SK-N-SH treated with all-trans-retinoic acid at 6 μM for 48 hours (cell line): ENCODE results near the gene ZNF546.

Source experiments
- CSDC2 ChIP-seq: fragments of 250-450 bp; sonication (Bioruptor Pico); IDR thresholded peaks from 2 replicates; pipeline ENCODE4 v1.5.0; 2020; ENCODE audit warnings: mild to moderate bottlenecking, moderate library complexity
- ESRRG ChIP-seq: fragments of 250-450 bp; sonication (Bioruptor Pico); IDR thresholded peaks from 2 replicates; pipeline ENCODE4 v1.6.1; 2021; ENCODE audit warnings: mild to moderate bottlenecking
- GLIS3 ChIP-seq: fragments of 250-450 bp; sonication (Bioruptor Pico); IDR thresholded peaks from 2 replicates; pipeline ENCODE4 v1.5.0; 2020; ENCODE audit warnings: mild to moderate bottlenecking, moderate library complexity
- PATZ1 ChIP-seq: fragments of 250-450 bp; sonication (Bioruptor Pico); IDR thresholded peaks from 2 replicates; pipeline ENCODE4 v1.8.0; 2020; ENCODE audit warnings: mild to moderate bottlenecking, moderate library complexity, borderline replicate concordance
- POU6F1 ChIP-seq: fragments of 250-450 bp; sonication (Bioruptor Pico); IDR thresholded peaks from 2 replicates; pipeline ENCODE4 v1.8.0; 2021; ENCODE audit warnings: low read depth, mild to moderate bottlenecking, moderate library complexity, borderline replicate concordance
- ZFP30 ChIP-seq: fragments of 450-650 bp; formaldehyde crosslinking; IDR thresholded peaks from 2 replicates; pipeline ENCODE4 v1.5.0; 2022; ENCODE audit warnings: mild to moderate bottlenecking, moderate library complexity
- ZNF70 ChIP-seq: fragments of 450-650 bp; formaldehyde crosslinking; IDR thresholded peaks from 2 replicates; pipeline ENCODE4 v1.5.0; 2020; ENCODE audit warnings: mild to moderate bottlenecking, moderate library complexity

- no peak for TF ChIP-seq GLIS3 (CRISPR knock-in tag)
- TF ChIP-seq ESRRG (CRISPR knock-in tag), result no peak
- TF ChIP-seq POU6F1, result no peak
- no peak for TF ChIP-seq PATZ1 (CRISPR knock-in tag)
- TF ChIP-seq ZNF70 (CRISPR knock-in tag), result no peak
- TF ChIP-seq CSDC2 (CRISPR knock-in tag), result no peak
- no peak for TF ChIP-seq ZFP30 (CRISPR knock-in tag)
These were observed 26.5 kb upstream of the ZNF546 start for GRCh38 chr19:39970425-39970674.
